H1 (cell line): ENCODE data around the gene FANCM. TPM values are rescaled to one million over a fixed set of nuclear protein-coding genes. Genes with fewer than 3 reads are reported as not detected.

ENCODE experiments used
- CTCF ChIA-PET: fragments of 300-600 bp; sonication (Branson Sonifier 250); formaldehyde crosslinking; loops from one replicate; lab custom pipeline; 2021; ENCODE audit not compliant: partially characterized antibody; lab: Charles Lee
- POLR2A ChIA-PET: fragments of 300-600 bp; sonication (Branson Sonifier 250); formaldehyde crosslinking; loops from one replicate; lab custom pipeline; 2021; ENCODE audit warnings: inconsistent platforms; ENCODE audit not compliant: partially characterized antibody; lab: Charles Lee
- DNase-seq, 2 experiments: peaks; one replicate each; pipeline versions ENCODE4 v3.0.0 to v3.0.0-alpha.2; 2010 to 2022; ENCODE audit warnings: low spot score in 2 of 2, low read depth in 1 of 2, mixed read lengths in 1 of 2
- FAIRE-seq: peaks from 2 replicates; lab custom pipeline; 2011; peaks lifted over from hg19 to GRCh38; lab: Jason Lieb, UNC
- H2AFZ ChIP-seq: 2 replicates; pipeline ENCODE4 v1.8.1; 2012; ENCODE audit warnings: low read length, inconsistent platforms
- H2AK5ac ChIP-seq: 2 replicates; pipeline ENCODE4 v1.6.1; 2013; ENCODE audit warnings: low read depth, low read length
- H2BK120ac ChIP-seq: replicated peaks from 2 replicates; pipeline ENCODE3; 2013; ENCODE audit warnings: low read depth, low read length, inconsistent platforms
- H2BK12ac ChIP-seq: 2 replicates; pipeline ENCODE4 v1.6.1; 2013; ENCODE audit warnings: low read depth, low read length
- H2BK15ac ChIP-seq: 2 replicates; pipeline ENCODE4 v1.6.1; 2013; ENCODE audit warnings: low read length
- H2BK20ac ChIP-seq: 2 replicates; pipeline ENCODE4 v1.6.1; 2013; ENCODE audit warnings: low read length
- H2BK5ac ChIP-seq: 2 replicates; pipeline ENCODE4 v1.6.1; 2013; ENCODE audit warnings: low read depth, low read length
- H3K14ac ChIP-seq: 2 replicates; pipeline ENCODE4 v1.6.1; 2013; ENCODE audit warnings: inconsistent platforms; ENCODE audit not compliant: insufficient read length
- H3K18ac ChIP-seq: 2 replicates; pipeline ENCODE4 v1.6.1; 2013; ENCODE audit warnings: low read length; ENCODE audit errors: extremely low read depth
- H3K23ac ChIP-seq: 2 replicates; pipeline ENCODE4 v1.6.1; 2013; ENCODE audit warnings: inconsistent platforms; ENCODE audit not compliant: insufficient read length
- H3K23me2 ChIP-seq: 2 replicates; pipeline ENCODE4 v1.6.1; 2013; ENCODE audit warnings: low read depth, low read length
- H3K27ac ChIP-seq: 2 replicates; pipeline ENCODE4 v1.6.1; 2011; ENCODE audit warnings: low read depth, low read length, inconsistent platforms
- H3K27me3 ChIP-seq, 4 experiments: replicated peaks in 1 of 4; 1 replicate in 1 of 4; 2 replicates in 3 of 4; pipeline versions ENCODE4 v1.6.1 to v1.8.1; 2011 to 2013; ENCODE audit warnings: low read length in 3 of 4, mild to moderate bottlenecking in 3 of 4, inconsistent platforms in 2 of 4, mixed read lengths in 2 of 4, moderate library complexity in 1 of 4; ENCODE audit not compliant: control insufficient read depth in 3 of 4, insufficient read depth in 3 of 4; ENCODE audit errors: extremely low read depth in 1 of 4
- H3K36me3 ChIP-seq, 4 experiments: 2 replicates each; pipeline versions ENCODE4 v1.6.1 to v1.8.1; 2011 to 2013; ENCODE audit warnings: mild to moderate bottlenecking in 4 of 4, low read length in 3 of 4, moderate library complexity in 2 of 4, control low read depth in 1 of 4, inconsistent platforms in 1 of 4; ENCODE audit not compliant: insufficient read depth in 4 of 4, control insufficient read depth in 2 of 4
- H3K4ac ChIP-seq: replicated peaks from 2 replicates; pipeline ENCODE3; 2013; ENCODE audit warnings: low read length, low read depth, mixed read lengths, inconsistent platforms; ENCODE audit not compliant: insufficient read length
- H3K4me1 ChIP-seq, 4 experiments: replicated peaks in 1 of 4; 1 replicate in 1 of 4; 2 replicates in 3 of 4; pipeline versions ENCODE4 v1.6.1 to v1.8.1; 2011 to 2013; ENCODE audit warnings: low read length in 3 of 4, inconsistent platforms in 2 of 4, mixed read lengths in 1 of 4; ENCODE audit not compliant: insufficient read depth in 4 of 4, control insufficient read depth in 3 of 4
- H3K4me2 ChIP-seq, 2 experiments: 2 replicates each; pipeline versions ENCODE4 v1.6.1 to v1.8.1; 2011 to 2013; ENCODE audit warnings: low read depth in 2 of 2, low read length in 2 of 2, control low read depth in 1 of 2, inconsistent platforms in 1 of 2, mild to moderate bottlenecking in 1 of 2; ENCODE audit not compliant: insufficient read depth in 1 of 2
- H3K4me3 ChIP-seq, 4 experiments: fragments of 200-600, 300-600 bp in 1 of 4; sonication (generic), shearing (Covaris generic), sonication (Bioruptor Twin) in 1 of 4; 2 replicates each; pipeline versions ENCODE4 v1.5.1 to v1.8.1; 2011 to 2016; ENCODE audit warnings: low read length in 4 of 4, low read depth in 3 of 4, control low read depth in 2 of 4, inconsistent platforms in 2 of 4, mild to moderate bottlenecking in 2 of 4, mixed read lengths in 1 of 4, moderate library complexity in 1 of 4; ENCODE audit not compliant: insufficient read depth in 2 of 4; ENCODE audit errors: extremely low read depth in 1 of 4
- H3K56ac ChIP-seq: replicated peaks from 2 replicates; pipeline ENCODE3; 2013; ENCODE audit warnings: low read depth, mild to moderate bottlenecking, mixed read lengths, low read length, inconsistent platforms; ENCODE audit not compliant: insufficient read length
- H3K79me1 ChIP-seq: 2 replicates; pipeline ENCODE4 v1.6.1; 2013; ENCODE audit warnings: low read depth, low read length, control low read depth
- H3K79me2 ChIP-seq, 2 experiments: 2 replicates each; pipeline versions ENCODE4 v1.6.1 to v1.8.1; 2012 to 2013; ENCODE audit warnings: low read length in 2 of 2, mild to moderate bottlenecking in 2 of 2, inconsistent platforms in 1 of 2; ENCODE audit not compliant: insufficient read depth in 2 of 2, control insufficient read depth in 1 of 2
- H3K9ac ChIP-seq, 4 experiments: replicated peaks in 1 of 4; 1 replicate in 1 of 4; 2 replicates in 3 of 4; pipeline versions ENCODE4 v1.6.1 to v1.8.1; 2011 to 2013; ENCODE audit warnings: low read depth in 3 of 4, low read length in 3 of 4, control low read depth in 2 of 4, mild to moderate bottlenecking in 2 of 4, moderate library complexity in 2 of 4, inconsistent platforms in 1 of 4; ENCODE audit errors: extremely low read depth in 1 of 4
- H3K9me3 ChIP-seq, 2 experiments: 2 replicates each; pipeline versions ENCODE4 v1.6.1 to v1.8.1; 2012 to 2013; ENCODE audit warnings: mild to moderate bottlenecking in 2 of 2, moderate library complexity in 2 of 2, control low read depth in 1 of 2, inconsistent platforms in 1 of 2, low read depth in 1 of 2, low read length in 1 of 2, mixed read lengths in 1 of 2; ENCODE audit not compliant: insufficient read depth in 2 of 2
- H4K20me1 ChIP-seq, 2 experiments: replicated peaks in 1 of 2; 2 replicates each; pipeline versions ENCODE3 to v1.8.1; 2011 to 2013; ENCODE audit warnings: inconsistent platforms in 2 of 2, low read length in 2 of 2, mild to moderate bottlenecking in 1 of 2; ENCODE audit not compliant: insufficient read depth in 2 of 2, control insufficient read depth in 1 of 2
- H4K5ac ChIP-seq: 2 replicates; pipeline ENCODE4 v1.6.1; 2013; ENCODE audit warnings: low read length, low read depth, mixed read lengths, inconsistent platforms; ENCODE audit not compliant: insufficient read length
- H4K8ac ChIP-seq: 2 replicates; pipeline ENCODE4 v1.8.0; 2013; ENCODE audit warnings: mild to moderate bottlenecking, moderate library complexity, low read length, inconsistent platforms; ENCODE audit not compliant: insufficient read depth; ENCODE audit errors: extremely low read depth
- H4K91ac ChIP-seq: replicated peaks from 2 replicates; pipeline ENCODE3; 2013; ENCODE audit warnings: low read length, mixed read lengths, inconsistent platforms; ENCODE audit not compliant: insufficient read length
- GTF2F1 ChIP-seq: IDR thresholded peaks from 2 replicates; pipeline ENCODE4 v1.6.1; 2012; ENCODE audit warnings: low read depth, low read length, improper control_type of control experiment, borderline replicate concordance
- MAFK ChIP-seq: IDR thresholded peaks from 2 replicates; pipeline ENCODE4 v1.6.1; 2012; ENCODE audit warnings: low read depth, mild to moderate bottlenecking, improper control_type of control experiment, low read length
- PHF8 ChIP-seq: fragments of 200-600 bp; sonication (generic); conservative IDR thresholded peaks from 2 replicates; pipeline ENCODE4 v1.7.1; 2012; ENCODE audit warnings: low read depth, mild to moderate bottlenecking, inconsistent platforms, low read length, moderate library complexity
- RAD21 ChIP-seq, 2 experiments: IDR thresholded peaks in 1 of 2; conservative IDR thresholded peaks in 1 of 2; 2 replicates each; pipeline ENCODE4 v1.6.1; 2011; ENCODE audit warnings: low read depth in 2 of 2, low read length in 2 of 2, improper control_type of control experiment in 1 of 2, inconsistent platforms in 1 of 2, mild to moderate bottlenecking in 1 of 2, moderate library complexity in 1 of 2
- SIRT6 ChIP-seq: IDR thresholded peaks from one replicate; pipeline ENCODE4 v1.7.1; 2012; ENCODE audit warnings: low read length, inconsistent platforms
- SP1 ChIP-seq: IDR thresholded peaks from 2 replicates; pipeline ENCODE4 v1.6.1; 2011; ENCODE audit warnings: low read depth, low read length
- SP4 ChIP-seq: IDR thresholded peaks from 2 replicates; pipeline ENCODE4 v1.6.1; 2012; ENCODE audit warnings: low read length, inconsistent platforms
- SRF ChIP-seq: IDR thresholded peaks from 2 replicates; pipeline ENCODE4 v1.6.1; 2011; ENCODE audit warnings: mild to moderate bottlenecking, low read depth, low read length, moderate library complexity
- TAF1 ChIP-seq: IDR thresholded peaks from 2 replicates; pipeline ENCODE4 v1.6.1; 2011; ENCODE audit warnings: mild to moderate bottlenecking, low read depth, low read length
- TAF7 ChIP-seq: optimal IDR thresholded peaks from 2 replicates; pipeline ENCODE3; 2011; ENCODE audit warnings: low read depth, mild to moderate bottlenecking, inconsistent platforms, low read length, moderate library complexity, borderline replicate concordance
- TCF12 ChIP-seq: IDR thresholded peaks from 2 replicates; pipeline ENCODE4 v1.6.1; 2011; ENCODE audit warnings: low read depth, mild to moderate bottlenecking, low read length
- WGBS, 2 experiments: shearing (Covaris generic) in 1 of 2; methylation state at CpG; one replicate each; pipeline versions ENCODE4 v1.1.6 to v1.1.7; 2013 to 2015; ENCODE audit warnings: low lambda C conversion rate in 2 of 2, mixed read lengths in 2 of 2, inconsistent platforms in 1 of 2, low coverage in 1 of 2, missing lambda C conversion rate in 1 of 2; ENCODE audit not compliant: insufficient replicate concordance in 2 of 2, insufficient coverage in 1 of 2, insufficient read length in 1 of 2; ENCODE audit errors: extremely low coverage in 1 of 2, missing lambda C conversion rate in 1 of 2; 5-methylcytosine and 5-hydroxymethylcytosine counted together
- polyA plus RNA-seq, 7 experiments: library from polyadenylated mRNA; depleted of rRNA in 3 of 7; stranded (reverse) in 5 of 7; unstranded in 2 of 7; fragments of >200 nt in 5 of 7; fragments of 200-250 nt in 2 of 7; gene quantifications; 1 replicate in 5 of 7; 2 replicates in 1 of 7; 4 replicates in 1 of 7; pipeline versions ENCODE4 v1.2.1 to v1.2.3, GENCODE V29; 2011 to 2013; ENCODE audit warnings: missing spikeins in 2 of 7, mixed read lengths in 2 of 7
- total RNA-seq: library from RNA; stranded (reverse); fragmentation: NEBNext Ultra II Directional; extraction: Animal tissue kit (Norgen Biotek cat#: 25700); gene quantifications from 2 replicates; pipeline ENCODE4 v1.2.1, GENCODE V29; 2021
- TF ChIP-seq, protein P1 (sequence below), 3 experiments: IDR thresholded peaks; 1 replicate in 2 of 3; 2 replicates in 1 of 3; pipeline versions ENCODE4 v1.5.1 to v1.6.1; 2011; ENCODE audit warnings: low read length in 3 of 3, mild to moderate bottlenecking in 3 of 3, inconsistent platforms in 2 of 3, low read depth in 1 of 3, moderate library complexity in 1 of 3; ENCODE audit not compliant: insufficient read depth in 1 of 3; ENCODE audit errors: control extremely low read depth in 1 of 3

FANCM gene
- total and polyA plus RNA-seq, 2 of the 8 experiments (the other 6 are each of a cell fraction or from before 2014, with no cell fraction given): 3.2 to 10.5 TPM

DNA sequence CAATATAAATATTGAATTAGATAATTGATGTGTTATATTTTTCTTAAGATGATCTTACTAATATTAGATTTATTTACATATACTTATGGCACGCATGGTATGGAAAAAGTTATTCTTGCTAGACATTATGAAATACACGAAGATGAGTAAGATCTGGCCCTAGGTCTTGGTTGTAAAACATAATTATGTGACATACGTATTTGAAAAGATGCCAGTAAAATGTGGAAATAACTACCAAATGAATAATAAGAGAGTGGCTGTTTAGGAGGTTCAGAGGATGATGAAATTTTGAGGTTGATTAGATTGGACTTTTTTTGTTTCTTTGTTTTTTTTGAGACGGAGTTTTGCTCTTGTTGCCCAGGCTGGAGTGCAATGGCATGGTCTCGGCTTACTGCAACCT is 41.3 kb downstream of the FANCM start:
- Histone ChIP-seq H3K9me3 (no peaks in the 10 kb centered on the region), H3K9ac (no peak overlapping the region), H2BK12ac (no peak overlapping the region), H3K4me3 (no peak overlapping the region), H3K36me3 (peaks cover 0 to 11% (median under 1%) of the 10 kb centered on the region in 4 experiments; a peak in 1 of 8 replicates), H3K4ac (no peak overlapping the region), H4K91ac (no peak overlapping the region), H2BK120ac (no peak overlapping the region), H4K5ac (no peak overlapping the region), H4K8ac (no peak overlapping the region), H2BK20ac (no peak overlapping the region), H3K23ac (no peak overlapping the region), H2AK5ac (no peak overlapping the region), H3K14ac (no peak overlapping the region), H3K27ac (no peak overlapping the region), H3K23me2 (no peaks in the 10 kb centered on the region), H2AFZ (no peak overlapping the region), H3K18ac (no peak overlapping the region), H3K56ac (no peak overlapping the region), H3K27me3 (no peaks in the 10 kb centered on the region), H3K4me1 (0 out of 7 replicates have a peak, but pooled peaks cover 0 to 3% (median 0%) of the 10 kb centered on the region in 4 experiments), H4K20me1 (no peaks in the 10 kb centered on the region), H2BK5ac (no peak overlapping the region), H3K79me1 (no peaks in the 10 kb centered on the region; the same call in 1 of the 2 replicates), H3K79me2 (no peaks in the 10 kb centered on the region), H2BK15ac (no peak overlapping the region), H3K4me2 (no peak overlapping the region)
- ChIA-PET POLR2A (no interaction called here), CTCF (no interaction called here)
- no peak for FAIRE-seq
- no peak for DNase-seq
- WGBS, 2 experiments: 91% methylated on average over 5 of the region's 5 CpGs; no CpG with 5 or more reads in 1 of the 2 experiments
- TF ChIP-seq GTF2F1: no peak
- TF ChIP-seq TAF1: no peak
- TF ChIP-seq SIRT6: no peak
- TF ChIP-seq MAFK: no peak
- TF ChIP-seq TAF7: no peak
- TF ChIP-seq SP4: no peak
- no peak for TF ChIP-seq RAD21 (IDR thresholded peaks at IDR 0.05 in 1 of 2, conservative IDR thresholded peaks at IDR 0.05 in 1 of 2; ENCODE audit: low read depth in 2 of 2, low read length in 2 of 2)
- no peak for TF ChIP-seq TCF12
- TF ChIP-seq SRF: no peak
- TF ChIP-seq SP1: no peak
- TF ChIP-seq PHF8: no peak
- TF ChIP-seq, protein P1, sequence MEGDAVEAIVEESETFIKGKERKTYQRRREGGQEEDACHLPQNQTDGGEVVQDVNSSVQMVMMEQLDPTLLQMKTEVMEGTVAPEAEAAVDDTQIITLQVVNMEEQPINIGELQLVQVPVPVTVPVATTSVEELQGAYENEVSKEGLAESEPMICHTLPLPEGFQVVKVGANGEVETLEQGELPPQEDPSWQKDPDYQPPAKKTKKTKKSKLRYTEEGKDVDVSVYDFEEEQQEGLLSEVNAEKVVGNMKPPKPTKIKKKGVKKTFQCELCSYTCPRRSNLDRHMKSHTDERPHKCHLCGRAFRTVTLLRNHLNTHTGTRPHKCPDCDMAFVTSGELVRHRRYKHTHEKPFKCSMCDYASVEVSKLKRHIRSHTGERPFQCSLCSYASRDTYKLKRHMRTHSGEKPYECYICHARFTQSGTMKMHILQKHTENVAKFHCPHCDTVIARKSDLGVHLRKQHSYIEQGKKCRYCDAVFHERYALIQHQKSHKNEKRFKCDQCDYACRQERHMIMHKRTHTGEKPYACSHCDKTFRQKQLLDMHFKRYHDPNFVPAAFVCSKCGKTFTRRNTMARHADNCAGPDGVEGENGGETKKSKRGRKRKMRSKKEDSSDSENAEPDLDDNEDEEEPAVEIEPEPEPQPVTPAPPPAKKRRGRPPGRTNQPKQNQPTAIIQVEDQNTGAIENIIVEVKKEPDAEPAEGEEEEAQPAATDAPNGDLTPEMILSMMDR (IDR thresholded peaks at IDR 0.05; ENCODE audit: control extremely low read depth in 1 of 3, insufficient read depth in 1 of 3, low read depth in 1 of 3, low read length in 3 of 3): no peak
